ENCODE results near the gene NSUN5.
"Not testable (repeated sequence)": the region's sequence is repeated elsewhere in the genome, so short reads cannot be mapped to it uniquely, and the experiment has no call there.

GRCh38 chr7:73311421-73311820 is 2.8 kb upstream of the NSUN5 start:
- TF ChIP-seq CTCF (IDR thresholded peaks at IDR 0.05; ENCODE audit: poor library complexity, severe bottlenecking); EP300 (conservative IDR thresholded peaks at IDR 0.05; ENCODE audit: poor library complexity, severe bottlenecking); POLR2AphosphoS5 (IDR thresholded peaks at IDR 0.05): not testable (repeated sequence)
- TF ChIP-seq, protein P1, sequence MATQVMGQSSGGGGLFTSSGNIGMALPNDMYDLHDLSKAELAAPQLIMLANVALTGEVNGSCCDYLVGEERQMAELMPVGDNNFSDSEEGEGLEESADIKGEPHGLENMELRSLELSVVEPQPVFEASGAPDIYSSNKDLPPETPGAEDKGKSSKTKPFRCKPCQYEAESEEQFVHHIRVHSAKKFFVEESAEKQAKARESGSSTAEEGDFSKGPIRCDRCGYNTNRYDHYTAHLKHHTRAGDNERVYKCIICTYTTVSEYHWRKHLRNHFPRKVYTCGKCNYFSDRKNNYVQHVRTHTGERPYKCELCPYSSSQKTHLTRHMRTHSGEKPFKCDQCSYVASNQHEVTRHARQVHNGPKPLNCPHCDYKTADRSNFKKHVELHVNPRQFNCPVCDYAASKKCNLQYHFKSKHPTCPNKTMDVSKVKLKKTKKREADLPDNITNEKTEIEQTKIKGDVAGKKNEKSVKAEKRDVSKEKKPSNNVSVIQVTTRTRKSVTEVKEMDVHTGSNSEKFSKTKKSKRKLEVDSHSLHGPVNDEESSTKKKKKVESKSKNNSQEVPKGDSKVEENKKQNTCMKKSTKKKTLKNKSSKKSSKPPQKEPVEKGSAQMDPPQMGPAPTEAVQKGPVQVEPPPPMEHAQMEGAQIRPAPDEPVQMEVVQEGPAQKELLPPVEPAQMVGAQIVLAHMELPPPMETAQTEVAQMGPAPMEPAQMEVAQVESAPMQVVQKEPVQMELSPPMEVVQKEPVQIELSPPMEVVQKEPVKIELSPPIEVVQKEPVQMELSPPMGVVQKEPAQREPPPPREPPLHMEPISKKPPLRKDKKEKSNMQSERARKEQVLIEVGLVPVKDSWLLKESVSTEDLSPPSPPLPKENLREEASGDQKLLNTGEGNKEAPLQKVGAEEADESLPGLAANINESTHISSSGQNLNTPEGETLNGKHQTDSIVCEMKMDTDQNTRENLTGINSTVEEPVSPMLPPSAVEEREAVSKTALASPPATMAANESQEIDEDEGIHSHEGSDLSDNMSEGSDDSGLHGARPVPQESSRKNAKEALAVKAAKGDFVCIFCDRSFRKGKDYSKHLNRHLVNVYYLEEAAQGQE (IDR thresholded peaks at IDR 0.05; ENCODE audit: borderline replicate concordance) = not testable (repeated sequence)
